ENCODE results near the gene TRAF2. TPM values are rescaled to one million over a fixed set of nuclear protein-coding genes. Genes with fewer than 3 reads are reported as not detected.

The TRAF2 gene
- total and polyA plus RNA-seq, 2 of the 13 experiments (the other 11 are each of a cell fraction or from before 2014, with no cell fraction given), result 12.4 to 13.6 TPM

- TF ChIP-seq HMGXB3 (CRISPR knock-in tag; IDR thresholded peaks at IDR 0.05; ENCODE audit: borderline replicate concordance) (no peak), MAFG (CRISPR knock-in tag; IDR thresholded peaks at IDR 0.05) (no peak), MLLT10 (CRISPR knock-in tag; IDR thresholded peaks at IDR 0.05) (no peak), ZSCAN22 (CRISPR knock-in tag; IDR thresholded peaks at IDR 0.05) (no peak), ZNF558 (CRISPR knock-in tag; IDR thresholded peaks at IDR 0.05; ENCODE audit: borderline replicate concordance) (no peak), NFKB2 (CRISPR knock-in tag; IDR thresholded peaks at IDR 0.05; ENCODE audit: borderline replicate concordance) (no peak), NFE2L1 (CRISPR knock-in tag; IDR thresholded peaks at IDR 0.05; ENCODE audit: borderline replicate concordance) (no peak), TSC22D2 (CRISPR knock-in tag; IDR thresholded peaks at IDR 0.05; ENCODE audit: borderline replicate concordance) (no peak), TBX3 (IDR thresholded peaks at IDR 0.05; ENCODE audit: borderline replicate concordance) (no peak), IRF1 (CRISPR knock-in tag; IDR thresholded peaks at IDR 0.05; ENCODE audit: low read depth) (no peak; the same call in 1 of the 2 replicates), SOX5 (CRISPR knock-in tag; IDR thresholded peaks at IDR 0.05; ENCODE audit: borderline replicate concordance) (no peak), ZNF713 (CRISPR knock-in tag; IDR thresholded peaks at IDR 0.05) (0 out of 2 replicates have a peak, but pooled peaks have one; percentile 31), PITX1 (CRISPR knock-in tag; IDR thresholded peaks at IDR 0.05) (no peak), TBP (CRISPR knock-in tag; IDR thresholded peaks at IDR 0.05) (no peak), ZNF850 (CRISPR knock-in tag; conservative IDR thresholded peaks at IDR 0.05) (no peak)
- TF ChIP-seq, protein P1, sequence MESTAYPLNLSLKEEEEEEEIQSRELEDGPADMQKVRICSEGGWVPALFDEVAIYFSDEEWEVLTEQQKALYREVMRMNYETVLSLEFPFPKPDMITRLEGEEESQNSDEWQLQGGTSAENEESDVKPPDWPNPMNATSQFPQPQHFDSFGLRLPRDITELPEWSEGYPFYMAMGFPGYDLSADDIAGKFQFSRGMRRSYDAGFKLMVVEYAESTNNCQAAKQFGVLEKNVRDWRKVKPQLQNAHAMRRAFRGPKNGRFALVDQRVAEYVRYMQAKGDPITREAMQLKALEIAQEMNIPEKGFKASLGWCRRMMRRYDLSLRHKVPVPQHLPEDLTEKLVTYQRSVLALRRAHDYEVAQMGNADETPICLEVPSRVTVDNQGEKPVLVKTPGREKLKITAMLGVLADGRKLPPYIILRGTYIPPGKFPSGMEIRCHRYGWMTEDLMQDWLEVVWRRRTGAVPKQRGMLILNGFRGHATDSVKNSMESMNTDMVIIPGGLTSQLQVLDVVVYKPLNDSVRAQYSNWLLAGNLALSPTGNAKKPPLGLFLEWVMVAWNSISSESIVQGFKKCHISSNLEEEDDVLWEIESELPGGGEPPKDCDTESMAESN (CRISPR knock-in tag; conservative IDR thresholded peaks at IDR 0.05), result no peak
- TF ChIP-seq, protein P2, sequence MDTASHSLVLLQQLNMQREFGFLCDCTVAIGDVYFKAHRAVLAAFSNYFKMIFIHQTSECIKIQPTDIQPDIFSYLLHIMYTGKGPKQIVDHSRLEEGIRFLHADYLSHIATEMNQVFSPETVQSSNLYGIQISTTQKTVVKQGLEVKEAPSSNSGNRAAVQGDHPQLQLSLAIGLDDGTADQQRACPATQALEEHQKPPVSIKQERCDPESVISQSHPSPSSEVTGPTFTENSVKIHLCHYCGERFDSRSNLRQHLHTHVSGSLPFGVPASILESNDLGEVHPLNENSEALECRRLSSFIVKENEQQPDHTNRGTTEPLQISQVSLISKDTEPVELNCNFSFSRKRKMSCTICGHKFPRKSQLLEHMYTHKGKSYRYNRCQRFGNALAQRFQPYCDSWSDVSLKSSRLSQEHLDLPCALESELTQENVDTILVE (CRISPR knock-in tag; IDR thresholded peaks at IDR 0.05), result no peak
- TF ChIP-seq, protein P3, sequence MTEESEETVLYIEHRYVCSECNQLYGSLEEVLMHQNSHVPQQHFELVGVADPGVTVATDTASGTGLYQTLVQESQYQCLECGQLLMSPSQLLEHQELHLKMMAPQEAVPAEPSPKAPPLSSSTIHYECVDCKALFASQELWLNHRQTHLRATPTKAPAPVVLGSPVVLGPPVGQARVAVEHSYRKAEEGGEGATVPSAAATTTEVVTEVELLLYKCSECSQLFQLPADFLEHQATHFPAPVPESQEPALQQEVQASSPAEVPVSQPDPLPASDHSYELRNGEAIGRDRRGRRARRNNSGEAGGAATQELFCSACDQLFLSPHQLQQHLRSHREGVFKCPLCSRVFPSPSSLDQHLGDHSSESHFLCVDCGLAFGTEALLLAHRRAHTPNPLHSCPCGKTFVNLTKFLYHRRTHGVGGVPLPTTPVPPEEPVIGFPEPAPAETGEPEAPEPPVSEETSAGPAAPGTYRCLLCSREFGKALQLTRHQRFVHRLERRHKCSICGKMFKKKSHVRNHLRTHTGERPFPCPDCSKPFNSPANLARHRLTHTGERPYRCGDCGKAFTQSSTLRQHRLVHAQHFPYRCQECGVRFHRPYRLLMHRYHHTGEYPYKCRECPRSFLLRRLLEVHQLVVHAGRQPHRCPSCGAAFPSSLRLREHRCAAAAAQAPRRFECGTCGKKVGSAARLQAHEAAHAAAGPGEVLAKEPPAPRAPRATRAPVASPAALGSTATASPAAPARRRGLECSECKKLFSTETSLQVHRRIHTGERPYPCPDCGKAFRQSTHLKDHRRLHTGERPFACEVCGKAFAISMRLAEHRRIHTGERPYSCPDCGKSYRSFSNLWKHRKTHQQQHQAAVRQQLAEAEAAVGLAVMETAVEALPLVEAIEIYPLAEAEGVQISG (CRISPR knock-in tag; IDR thresholded peaks at IDR 0.05), result no peak
Observed at GRCh38 chr9:136847088-136847825, 39.1 kb upstream of the TRAF2 start (continued).
